IMR-90 (cell line): ENCODE results near the gene ZSCAN12. TPM values are rescaled to one million over a fixed set of nuclear protein-coding genes. Genes with fewer than 3 reads are reported as not detected.
A peak's percentile ranks its signal among the peaks of the same experiment; 100 is the strongest.

Experiments
- ATAC-seq: fragments of 200-7000 bp; cut with Tn5 transposase; 2 replicates; pipeline ENCODE4 v1.9.1; 2020; ENCODE audit warnings: low read depth, mild to moderate bottlenecking, moderate library complexity
- BruUV-seq: library from RNA; stranded (reverse); fragments of 400-500 nt; replicated peaks from 2 replicates; lab custom pipeline; 2021; lab: Mats Ljungman, UMichigan
- CTCF ChIA-PET: fragments of 300-600 bp; formaldehyde crosslinking; extraction: SDS; loops from one replicate; lab custom pipeline; 2021; ENCODE audit warnings: antibody characterized with exemption; lab: Yijun Ruan, JAX
- POLR2A ChIA-PET: fragments of 300-600 bp; sonication (Branson Sonifier 250); formaldehyde crosslinking; loops from one replicate; lab custom pipeline; 2022; ENCODE audit warnings: antibody characterized with exemption; ENCODE audit not compliant: unreplicated experiment; lab: Charles Lee
- DNase-seq: peaks from one replicate; pipeline ENCODE4 v3.0.0; 2013
- H2AFZ ChIP-seq: replicated peaks from 2 replicates; pipeline ENCODE3; 2013; ENCODE audit warnings: low read length, mild to moderate bottlenecking; ENCODE audit not compliant: poor library complexity
- H2AK5ac ChIP-seq: 2 replicates; pipeline ENCODE4 v1.6.1; 2013; ENCODE audit warnings: low read depth, low read length, inconsistent platforms
- H2AK9ac ChIP-seq: replicated peaks from 2 replicates; pipeline ENCODE3; 2013; ENCODE audit warnings: mild to moderate bottlenecking, low read depth, low read length, moderate library complexity; ENCODE audit not compliant: poor library complexity
- H2BK120ac ChIP-seq: 2 replicates; pipeline ENCODE4 v1.6.1; 2013; ENCODE audit warnings: low read depth, low read length, inconsistent platforms
- H2BK15ac ChIP-seq: 3 replicates; pipeline ENCODE4 v1.6.1; 2013; ENCODE audit warnings: low read depth, low read length, inconsistent platforms
- H2BK20ac ChIP-seq: 2 replicates; pipeline ENCODE4 v1.6.1; 2013; ENCODE audit warnings: low read depth, mild to moderate bottlenecking, inconsistent platforms, low read length, moderate library complexity
- H2BK5ac ChIP-seq: 2 replicates; pipeline ENCODE4 v1.6.1; 2013; ENCODE audit warnings: mild to moderate bottlenecking, low read depth, low read length, inconsistent platforms; ENCODE audit not compliant: poor library complexity, severe bottlenecking
- H3K14ac ChIP-seq: replicated peaks from 2 replicates; pipeline ENCODE4 v1.6.1; 2013; ENCODE audit warnings: low read depth, low read length, inconsistent platforms
- H3K18ac ChIP-seq: 2 replicates; pipeline ENCODE4 v1.6.1; 2013; ENCODE audit warnings: low read depth, low read length, control low read depth
- H3K23ac ChIP-seq: 2 replicates; pipeline ENCODE4 v1.6.1; 2013; ENCODE audit warnings: low read depth, low read length, inconsistent platforms
- H3K27ac ChIP-seq: 2 replicates; pipeline ENCODE4 v1.5.1; 2013; ENCODE audit warnings: mild to moderate bottlenecking, control low read depth, low read length; ENCODE audit not compliant: insufficient read depth
- H3K27me3 ChIP-seq: 2 replicates; pipeline ENCODE4 v1.6.1; 2013; ENCODE audit warnings: low read length; ENCODE audit not compliant: control insufficient read depth, insufficient read depth
- H3K36me3 ChIP-seq: 2 replicates; pipeline ENCODE4 v1.6.1; 2013; ENCODE audit warnings: low read length, mixed read lengths; ENCODE audit not compliant: control insufficient read depth, insufficient read depth
- H3K4ac ChIP-seq: 2 replicates; pipeline ENCODE4 v1.6.1; 2013; ENCODE audit warnings: low read depth, low read length, inconsistent platforms
- H3K4me1 ChIP-seq: 2 replicates; pipeline ENCODE4 v1.6.1; 2013; ENCODE audit warnings: low read length, mixed read lengths; ENCODE audit not compliant: control insufficient read depth, insufficient read depth
- H3K4me2 ChIP-seq: 2 replicates; pipeline ENCODE4 v1.6.1; 2013; ENCODE audit warnings: low read depth, mild to moderate bottlenecking, control low read depth, low read length, moderate library complexity
- H3K4me3 ChIP-seq: 2 replicates; pipeline ENCODE4 v1.5.1; 2013; ENCODE audit warnings: low read depth, mild to moderate bottlenecking, control low read depth, low read length, moderate library complexity; ENCODE audit not compliant: insufficient read depth
- H3K56ac ChIP-seq: 2 replicates; pipeline ENCODE4 v1.6.1; 2013; ENCODE audit warnings: low read length, inconsistent platforms; ENCODE audit not compliant: insufficient read depth; ENCODE audit errors: extremely low read depth
- H3K79me1 ChIP-seq, 2 experiments: 2 replicates each; pipeline ENCODE4 v1.6.1; 2013; ENCODE audit warnings: low read length in 2 of 2, inconsistent platforms in 1 of 2, low read depth in 1 of 2
- H3K9ac ChIP-seq: 2 replicates; pipeline ENCODE4 v1.6.1; 2013; ENCODE audit warnings: low read depth, low read length, control low read depth
- H3K9me1 ChIP-seq: 2 replicates; pipeline ENCODE4 v1.6.1; 2013; ENCODE audit warnings: low read length, inconsistent platforms; ENCODE audit not compliant: insufficient read depth
- H3K9me3 ChIP-seq: 2 replicates; pipeline ENCODE4 v1.6.1; 2013; ENCODE audit warnings: low read length; ENCODE audit not compliant: control insufficient read depth, insufficient read depth
- H4K20me1 ChIP-seq: 2 replicates; pipeline ENCODE4 v1.6.1; 2013; ENCODE audit warnings: low read length, inconsistent platforms; ENCODE audit not compliant: insufficient read depth
- H4K5ac ChIP-seq: 2 replicates; pipeline ENCODE4 v1.6.1; 2013; ENCODE audit warnings: mild to moderate bottlenecking, low read depth, low read length, control low read depth
- H4K8ac ChIP-seq, 2 experiments: 2 replicates each; pipeline ENCODE4 v1.6.1; 2013; ENCODE audit warnings: low read depth in 2 of 2, low read length in 2 of 2, control low read depth in 1 of 2, inconsistent platforms in 1 of 2
- H4K91ac ChIP-seq: 2 replicates; pipeline ENCODE4 v1.6.1; 2013; ENCODE audit warnings: low read depth, low read length, inconsistent platforms; ENCODE audit not compliant: insufficient read depth
- BHLHE40 ChIP-seq: fragments of 150-350 bp; IDR thresholded peaks from 2 replicates; pipeline ENCODE4 v1.6.1; 2016; ENCODE audit warnings: mild to moderate bottlenecking, low read depth, low read length
- CHD1 ChIP-seq: IDR thresholded peaks from 2 replicates; pipeline ENCODE4 v1.6.1; 2012; ENCODE audit warnings: low read depth, low read length, improper control_type of control experiment
- ELK1 ChIP-seq: fragments of 150-350 bp; IDR thresholded peaks from 2 replicates; pipeline ENCODE4 v1.6.1; 2016; ENCODE audit warnings: low read depth, mild to moderate bottlenecking, low read length, moderate library complexity, borderline replicate concordance
- FOS ChIP-seq: fragments of 150-350 bp; IDR thresholded peaks from 2 replicates; pipeline ENCODE4 v1.6.1; 2016; ENCODE audit warnings: low read depth, low read length
- MAFK ChIP-seq: IDR thresholded peaks from 2 replicates; pipeline ENCODE4 v1.6.1; 2012; ENCODE audit warnings: low read depth, low read length, improper control_type of control experiment
- MXI1 ChIP-seq: IDR thresholded peaks from 2 replicates; pipeline ENCODE4 v1.6.1; 2012; ENCODE audit warnings: low read depth, mild to moderate bottlenecking, low read length, moderate library complexity, borderline replicate concordance
- POLR2A ChIP-seq: IDR thresholded peaks from 2 replicates; pipeline ENCODE4 v1.6.1; 2012; ENCODE audit warnings: mild to moderate bottlenecking, low read depth, low read length
- RAD21 ChIP-seq: IDR thresholded peaks from 2 replicates; pipeline ENCODE4 v1.6.1; 2012; ENCODE audit warnings: low read length, improper control_type of control experiment
- RCOR1 ChIP-seq: IDR thresholded peaks from 2 replicates; pipeline ENCODE4 v1.6.1; 2012; ENCODE audit warnings: mild to moderate bottlenecking, low read length, improper control_type of control experiment; ENCODE audit not compliant: insufficient replicate concordance
- SMC3 ChIP-seq: fragments of 150-350 bp; IDR thresholded peaks from 2 replicates; pipeline ENCODE4 v1.6.1; 2016; ENCODE audit warnings: low read depth, mild to moderate bottlenecking, antibody characterized with exemption, low read length, moderate library complexity
- USF2 ChIP-seq: fragments of 150-350 bp; IDR thresholded peaks from 2 replicates; pipeline ENCODE4 v1.6.1; 2017; ENCODE audit warnings: mild to moderate bottlenecking, antibody characterized with exemption, low read length, low read depth
- WGBS, 2 experiments: methylation state at CpG; one replicate each; pipeline versions ENCODE4 v1.1.5 to v1.1.7; 2013; ENCODE audit warnings: missing lambda C conversion rate in 2 of 2; ENCODE audit not compliant: insufficient read length in 1 of 2; ENCODE audit errors: extremely low coverage in 2 of 2; 5-methylcytosine and 5-hydroxymethylcytosine counted together
- dilution Hi-C: fragments of 300-500 bp; cut with HindIII; formaldehyde crosslinking; loops from one replicate; pipeline ENCODE4 v1.14.3; 2018; ENCODE audit warnings: low sequenced_read_pairs; ENCODE audit not compliant: unreplicated experiment
- in situ Hi-C: fragments of 300-500 bp; cut with MboI; formaldehyde crosslinking; loops from 3 replicates; pipeline ENCODE4 v1.14.3; 2019; ENCODE audit warnings: low sequenced_read_pairs, inconsistent platforms, mixed read lengths
- intact Hi-C: fragments of 100-400 bp; cut with micrococcal nuclease; formaldehyde crosslinking; loops from 2 replicates; pipeline ENCODE4 v1.10.0; 2022
- polyA plus RNA-seq, 3 experiments: library from polyadenylated mRNA; depleted of rRNA; stranded (reverse); fragments of >200 nt; gene quantifications; 2 replicates each; pipeline ENCODE4 v1.2.3, GENCODE V29; 2012; ENCODE audit warnings: low replicate concordance in 1 of 3
- total RNA-seq: library from RNA; depleted of rRNA; stranded (reverse); fragments of >200 nt; gene quantifications from 2 replicates; pipeline ENCODE4 v1.2.3, GENCODE V29; 2012
- TF ChIP-seq, protein P1 (sequence below): conservative IDR thresholded peaks from 2 replicates; pipeline ENCODE4 v1.5.1; 2012; ENCODE audit warnings: mild to moderate bottlenecking, low read depth, low read length, improper control_type of control experiment

The ZSCAN12 gene
- total and polyA plus RNA-seq, 2 of the 4 experiments (the other 2 are of a cell fraction): 2.0 to 6.5 TPM

GRCh38 chr6:28383235-28384142 lies 16.1 kb downstream of the ZSCAN12 start:
- ChIA-PET POLR2A (no interaction called here), CTCF (interaction anchor here (0.5 to 3.3 kb wide), 7 partner anchors 11 to 1849 kb away, joined by 3 to 15 read pairs (median 4); partner anchors contain the start of gene ZKSCAN4)
- peak overlapping the region; percentile 27; the same call in 1 of the 2 replicates for H4K91ac ChIP-seq
- ATAC-seq (peak; percentile 98), DNase-seq (peak; percentile 93)
- peak overlapping the region; percentile 63 for H3K14ac ChIP-seq
- H2AK9ac ChIP-seq: peak overlapping the region; percentile 45
- H2BK20ac ChIP-seq: no peak overlapping the region
- intact Hi-C loops (loop anchor here (1.0 to 2.0 kb wide), 3 partner anchors 15 to 301 kb away; partner anchors contain the start of genes ZSCAN12 and ZSCAN16), in situ Hi-C loops (no loop called here), dilution Hi-C loops (no loop called here)
- H3K79me1 ChIP-seq: peaks cover 21 to 29% of the 10 kb centered on the region in 2 experiments
- H3K9me3 ChIP-seq: no peaks in the 10 kb centered on the region
- H3K18ac ChIP-seq: no peak overlapping the region
- H2BK5ac ChIP-seq: peak overlapping the region; percentile 14
- H2AK5ac ChIP-seq: no peak overlapping the region
- peak overlapping the region; percentile 45 for H3K9ac ChIP-seq
- peak overlapping the region; percentile 49 for H3K27ac ChIP-seq
- peak overlapping the region; percentile 68 to 88; a peak in 3 of 4 replicates for H4K8ac ChIP-seq
- no peaks in the 10 kb centered on the region for H3K9me1 ChIP-seq
- peak overlapping the region; percentile 81 for H3K23ac ChIP-seq
- H2BK15ac ChIP-seq: no peak overlapping the region
- no peaks in the 10 kb centered on the region for H4K20me1 ChIP-seq
- no peaks in the 10 kb centered on the region for H3K27me3 ChIP-seq
- peak; percentile 77 for TF ChIP-seq POLR2A
- no peak for TF ChIP-seq FOS
- no peak for TF ChIP-seq RCOR1
- peak; percentile 25; the same call in 1 of the 2 replicates for TF ChIP-seq MXI1
- 0 out of 2 replicates have a peak, but pooled peaks have one; percentile 17 for TF ChIP-seq MAFK
- TF ChIP-seq, protein P1, sequence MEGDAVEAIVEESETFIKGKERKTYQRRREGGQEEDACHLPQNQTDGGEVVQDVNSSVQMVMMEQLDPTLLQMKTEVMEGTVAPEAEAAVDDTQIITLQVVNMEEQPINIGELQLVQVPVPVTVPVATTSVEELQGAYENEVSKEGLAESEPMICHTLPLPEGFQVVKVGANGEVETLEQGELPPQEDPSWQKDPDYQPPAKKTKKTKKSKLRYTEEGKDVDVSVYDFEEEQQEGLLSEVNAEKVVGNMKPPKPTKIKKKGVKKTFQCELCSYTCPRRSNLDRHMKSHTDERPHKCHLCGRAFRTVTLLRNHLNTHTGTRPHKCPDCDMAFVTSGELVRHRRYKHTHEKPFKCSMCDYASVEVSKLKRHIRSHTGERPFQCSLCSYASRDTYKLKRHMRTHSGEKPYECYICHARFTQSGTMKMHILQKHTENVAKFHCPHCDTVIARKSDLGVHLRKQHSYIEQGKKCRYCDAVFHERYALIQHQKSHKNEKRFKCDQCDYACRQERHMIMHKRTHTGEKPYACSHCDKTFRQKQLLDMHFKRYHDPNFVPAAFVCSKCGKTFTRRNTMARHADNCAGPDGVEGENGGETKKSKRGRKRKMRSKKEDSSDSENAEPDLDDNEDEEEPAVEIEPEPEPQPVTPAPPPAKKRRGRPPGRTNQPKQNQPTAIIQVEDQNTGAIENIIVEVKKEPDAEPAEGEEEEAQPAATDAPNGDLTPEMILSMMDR: peak; percentile 51
- peak; percentile 73 for TF ChIP-seq USF2
- TF ChIP-seq SMC3: peak; percentile 18; the same call in 1 of the 2 replicates
- peak; percentile 100 for TF ChIP-seq BHLHE40
- peak; percentile 86; the same call in 1 of the 2 replicates for TF ChIP-seq CHD1
- peak; percentile 46 for TF ChIP-seq RAD21
- TF ChIP-seq ELK1: no peak
- 0 out of 2 replicates have a peak overlapping the region, but pooled peaks have one; percentile 29 for H3K56ac ChIP-seq
- no peak overlapping the region; the same call in 1 of the 2 replicates for H2BK120ac ChIP-seq
- H3K4me2 ChIP-seq: peak overlapping the region; percentile 74
- H3K4me1 ChIP-seq: no peaks in the 10 kb centered on the region
- H4K5ac ChIP-seq: peak overlapping the region; percentile 39
- no CpG with 5 or more reads among the region's 31 CpGs for WGBS, 2 experiments
- peak overlapping the region; percentile 92 for H2AFZ ChIP-seq
- BruUV-seq: no TSS peak
- H3K36me3 ChIP-seq: peaks cover 17% of the 10 kb centered on the region
- peak overlapping the region; percentile 48 for H3K4me3 ChIP-seq
- H3K4ac ChIP-seq: peak overlapping the region; percentile 59
